OCI-LY3 (cell line): ENCODE measurements around the gene GTPBP6.

Experiments
- CTCF ChIP-seq: fragments of 200-600, 300-600 bp; sonication (generic); IDR thresholded peaks from 2 replicates; pipeline ENCODE4 v1.5.1; 2014; ENCODE audit warnings: antibody characterized with exemption, low read length, low read depth
- EZH2phosphoT487 ChIP-seq: fragments of 200-600 bp; shearing (Covaris generic); IDR thresholded peaks from 2 replicates; pipeline ENCODE4 v1.6.1; 2018; ENCODE audit warnings: antibody characterized with exemption, mixed run types, low read depth

- TF ChIP-seq CTCF (no peak), EZH2phosphoT487 (no peak)
These were observed 28.0 kb downstream of the GTPBP6 start for GRCh38 chrX:290476-291166.
